ENCODE measurements around the gene CKAP2. TPM values are rescaled to one million over a fixed set of nuclear protein-coding genes. Genes with fewer than 3 reads are reported as not detected.

The CKAP2 gene
- total and polyA plus RNA-seq, 2 of the 8 experiments (the other 6 are each of a cell fraction or from before 2014, with no cell fraction given): 8.3 to 70.7 TPM

GRCh38 chr13:52447354-52447753 lies 7.9 kb upstream of the CKAP2 start (continued):
- TF ChIP-seq ATF2 (IDR thresholded peaks at IDR 0.05; ENCODE audit: low read length): no peak
- TF ChIP-seq RXRA (IDR thresholded peaks at IDR 0.05; ENCODE audit: insufficient read depth, low read depth, low read length): no peak
- TF ChIP-seq RBBP5 (IDR thresholded peaks at IDR 0.05; ENCODE audit: borderline replicate concordance, low read depth, low read length): no peak
- no peak for TF ChIP-seq YY1 (IDR thresholded peaks at IDR 0.05; ENCODE audit: low read depth, low read length)
- TF ChIP-seq RAD21 (IDR thresholded peaks at IDR 0.05 in 1 of 2, conservative IDR thresholded peaks at IDR 0.05 in 1 of 2; ENCODE audit: low read depth in 2 of 2, low read length in 2 of 2): no peak
- no peak for TF ChIP-seq TAF1 (IDR thresholded peaks at IDR 0.05; ENCODE audit: low read depth, low read length)
- TF ChIP-seq ATF3 (IDR thresholded peaks at IDR 0.05; ENCODE audit: insufficient read depth, low read depth, low read length): no peak

All from H1 (cell line).